Measurements from ENCODE around the gene DOK6.

GRCh38 chr18:69890558-69890957, 489.9 kb downstream of the DOK6 start:
- TF ChIP-seq POLR2A (IDR thresholded peaks at IDR 0.05) (no peak), CTCF (IDR thresholded peaks at IDR 0.05 in 4 of 5, conservative IDR thresholded peaks at IDR 0.05 in 1 of 5) (no peak)
